Measurements from ENCODE around the gene ARRDC3.
A peak's percentile ranks its signal among the peaks of the same experiment; 100 is the strongest.
"Not testable (repeated sequence)": the region's sequence is repeated elsewhere in the genome, so short reads cannot be mapped to it uniquely, and the experiment has no call there.

Gene ARRDC3

GRCh38 chr5:91383027-91383955 lies at the start of gene ARRDC3:
ARRDC3 (minus strand) TSS chr5:91383317; CDS start chr5:91383092, 225 bp downstream.
- DNase-seq (ENCODE audit: low read depth in 2 of 2), result peak; percentile 91 to 92

- no peak for DNase-seq (ENCODE audit: low read depth in 2 of 2)
Measured at GRCh38 chr5:91430949-91431348, 47.8 kb upstream of the ARRDC3 start.

DNA sequence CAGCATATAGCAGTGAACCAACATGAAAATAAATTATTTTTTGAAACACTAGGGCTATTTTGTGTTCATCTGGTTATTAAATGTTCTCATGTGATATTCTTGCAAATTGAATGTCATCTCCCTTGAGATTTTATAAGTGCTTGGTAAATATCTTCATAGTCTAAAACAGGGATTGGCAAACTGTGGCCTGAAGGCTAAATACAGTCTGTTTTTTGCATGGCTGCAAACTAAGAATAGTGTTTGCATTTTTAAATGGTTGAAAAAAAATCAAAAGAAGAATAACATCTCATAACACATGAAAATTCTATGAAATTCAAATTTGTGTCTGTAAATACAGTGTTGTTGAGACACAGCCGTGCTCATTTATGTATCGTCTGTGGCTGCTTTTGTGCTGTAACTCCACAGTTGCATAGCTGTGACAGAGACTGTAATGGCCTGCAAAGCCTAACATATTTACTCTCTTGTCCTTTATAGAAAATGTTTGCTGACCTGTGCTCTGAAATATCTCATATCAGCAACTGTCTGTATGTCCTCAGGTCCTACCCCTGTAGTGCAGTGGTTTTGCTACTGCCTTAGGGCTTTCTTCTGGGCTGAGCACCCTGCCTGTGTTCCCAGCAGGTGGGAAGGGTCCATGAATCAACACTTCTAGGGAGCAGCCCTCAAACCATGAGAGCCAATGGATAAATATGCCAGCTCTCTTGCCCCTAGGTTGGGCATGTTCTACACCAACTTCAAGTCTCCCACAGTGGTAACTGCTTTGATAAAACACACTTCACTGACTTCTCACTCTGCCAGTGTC lies 41.7 kb upstream of the ARRDC3 start:
- DNase-seq (ENCODE audit: low read depth in 2 of 2), result no peak

DNA sequence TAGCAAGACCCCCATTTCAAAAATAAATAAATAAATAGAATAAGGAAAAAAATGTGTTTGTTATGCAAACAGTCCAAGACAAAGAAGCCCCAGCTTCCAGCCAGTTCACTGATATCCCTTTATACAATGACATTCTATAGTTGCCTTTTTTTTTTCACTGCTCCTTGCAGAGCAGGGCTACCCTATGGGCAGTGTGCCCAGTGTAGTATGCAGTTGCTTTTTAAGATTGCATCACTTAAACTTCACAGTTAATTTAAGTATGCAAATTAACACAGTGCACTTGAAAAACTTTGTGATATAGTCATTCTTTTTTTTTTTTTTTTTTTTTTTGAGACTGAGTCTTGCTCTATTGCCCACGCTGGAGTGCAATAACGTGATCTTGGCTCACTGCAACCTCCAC lies 40.8 kb upstream of the ARRDC3 start:
- no peak for DNase-seq (ENCODE audit: low read depth in 2 of 2)

- no peak for DNase-seq (ENCODE audit: low read depth in 2 of 2)
Measured at GRCh38 chr5:91420879-91421278, 37.8 kb upstream of the ARRDC3 start.

DNA sequence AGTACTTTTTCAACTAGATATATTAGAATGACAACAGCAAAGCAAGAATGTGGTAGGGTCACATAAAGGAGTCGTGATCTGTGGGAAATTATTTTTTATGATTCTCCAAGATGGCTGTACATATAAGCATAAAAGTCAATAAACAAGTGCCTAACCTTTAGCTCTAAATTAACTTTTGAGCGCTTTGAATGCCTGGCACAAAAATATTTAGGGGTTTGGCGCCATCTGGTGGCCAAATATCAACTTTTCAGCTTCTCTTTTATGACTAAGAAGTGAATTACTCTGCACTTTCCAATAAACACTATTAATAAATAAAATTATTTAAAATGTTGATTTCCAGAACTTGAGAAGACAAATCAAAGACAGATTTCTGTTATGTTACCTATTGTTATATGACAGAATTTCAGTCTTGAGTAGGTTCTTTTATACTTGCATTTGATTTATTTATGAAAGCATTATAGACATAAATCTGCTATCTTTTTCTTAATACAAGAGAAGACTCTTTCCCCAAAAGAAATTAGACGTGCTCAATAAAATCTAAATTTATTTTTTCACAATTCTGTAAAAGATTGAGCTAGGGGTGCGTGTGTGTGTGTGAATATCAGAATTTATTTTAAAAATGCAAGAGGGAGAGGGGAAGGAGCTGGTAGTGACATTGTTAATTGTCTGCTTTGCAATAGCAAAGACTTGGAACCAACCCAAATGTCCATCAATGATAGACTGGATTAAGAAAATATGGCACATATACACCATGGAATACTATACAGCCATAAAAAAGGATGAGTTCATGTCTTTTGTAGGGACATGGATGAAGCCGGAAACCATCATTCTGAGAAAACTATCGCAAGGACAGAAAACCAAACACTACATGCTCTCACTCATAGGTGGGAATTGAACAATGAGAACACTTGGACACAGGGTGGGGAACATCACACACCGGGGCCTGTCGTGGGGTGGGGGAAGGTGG lies 36.7 kb upstream of the ARRDC3 start:
- peak in 1 of 2 experiments; percentile 48 for DNase-seq (ENCODE audit: low read depth in 2 of 2)

- DNase-seq (ENCODE audit: low read depth in 2 of 2), result no peak
Measured at GRCh38 chr5:91419136-91419535, 36.0 kb upstream of the ARRDC3 start.

DNA sequence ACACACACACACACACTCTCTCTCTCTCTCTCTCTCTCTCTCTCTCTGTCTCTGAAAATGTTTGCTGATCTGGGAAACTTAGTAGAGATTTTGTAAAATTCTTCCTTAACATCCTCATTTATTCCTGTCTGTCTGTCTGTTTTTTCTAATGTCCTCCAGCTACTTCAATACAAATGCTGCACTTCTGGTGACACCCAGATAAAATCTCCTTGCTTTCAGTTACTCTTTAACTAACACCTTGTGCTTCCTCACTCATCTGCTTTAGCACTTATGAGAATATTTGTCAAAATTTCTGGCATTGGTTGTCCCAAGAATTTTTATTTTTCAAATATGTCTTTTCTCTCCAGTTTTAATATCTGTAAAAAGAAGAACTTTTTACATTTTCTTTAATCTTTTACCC lies 35.0 kb upstream of the ARRDC3 start:
- DNase-seq (ENCODE audit: low read depth in 2 of 2), result no peak

GRCh38 chr5:91417219-91417618 lies 34.1 kb upstream of the ARRDC3 start:
- DNase-seq (ENCODE audit: low read depth in 2 of 2), result no peak

DNA sequence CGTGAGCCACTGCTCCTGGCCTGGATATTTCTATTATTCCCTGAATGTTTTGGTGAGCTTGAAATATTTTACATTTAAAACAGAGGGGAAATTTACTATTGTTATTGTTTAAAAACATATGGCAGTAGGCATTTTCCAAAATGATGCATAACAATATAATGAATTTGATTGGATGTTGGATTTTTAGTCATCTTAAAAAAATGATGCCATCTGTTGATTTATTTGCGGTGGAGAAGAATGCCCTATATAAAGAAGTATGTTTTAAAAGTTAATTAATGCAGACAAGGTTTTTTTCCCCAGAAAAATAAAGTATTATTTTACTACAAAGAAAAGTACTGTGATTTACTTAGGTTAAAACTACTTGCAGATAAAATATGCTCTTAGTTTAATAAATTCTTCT lies 33.4 kb upstream of the ARRDC3 start:
- no peak for DNase-seq (ENCODE audit: low read depth in 2 of 2)

GRCh38 chr5:91409304-91409703 lies 26.2 kb upstream of the ARRDC3 start:
- no peak for DNase-seq (ENCODE audit: low read depth in 2 of 2)

DNA sequence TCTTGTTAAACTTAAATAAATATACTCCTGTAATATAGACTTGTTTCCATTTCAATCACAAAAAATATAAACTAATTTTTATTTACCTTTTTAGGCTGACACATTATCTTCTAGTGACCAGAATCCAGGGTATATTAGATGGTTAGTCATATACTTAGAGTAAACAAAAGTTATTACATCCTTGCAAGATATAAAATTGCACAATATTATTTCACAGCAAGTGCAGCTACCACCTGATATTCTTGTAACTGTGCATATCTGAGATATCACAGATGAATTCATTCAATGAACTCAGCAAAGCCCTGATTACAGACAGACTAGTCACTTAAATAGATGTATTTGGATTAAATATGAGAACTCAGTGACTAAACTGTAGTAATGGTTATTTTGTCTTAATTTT lies 25.6 kb upstream of the ARRDC3 start:
- DNase-seq (ENCODE audit: low read depth in 2 of 2), result no peak

DNA sequence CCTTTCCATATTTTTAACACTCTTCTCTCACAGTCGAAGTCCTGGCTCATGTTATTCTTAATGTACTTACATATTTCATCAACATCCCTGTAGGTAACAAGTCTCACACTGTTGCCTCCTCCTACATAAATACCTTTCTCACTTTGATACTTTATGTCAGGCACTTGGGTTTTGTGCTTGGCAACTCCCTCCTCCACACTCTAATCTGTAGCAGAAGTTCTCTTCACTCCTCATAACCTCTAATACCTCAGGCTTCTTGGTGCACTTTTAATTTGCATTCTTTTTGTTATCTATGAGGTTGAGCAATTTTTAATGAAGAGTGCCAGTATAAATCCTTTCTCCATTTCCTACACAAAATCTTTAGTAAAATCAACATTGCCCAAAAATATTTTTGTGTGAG lies 24.1 kb upstream of the ARRDC3 start:
- no peak for DNase-seq (ENCODE audit: low read depth in 2 of 2)

DNA sequence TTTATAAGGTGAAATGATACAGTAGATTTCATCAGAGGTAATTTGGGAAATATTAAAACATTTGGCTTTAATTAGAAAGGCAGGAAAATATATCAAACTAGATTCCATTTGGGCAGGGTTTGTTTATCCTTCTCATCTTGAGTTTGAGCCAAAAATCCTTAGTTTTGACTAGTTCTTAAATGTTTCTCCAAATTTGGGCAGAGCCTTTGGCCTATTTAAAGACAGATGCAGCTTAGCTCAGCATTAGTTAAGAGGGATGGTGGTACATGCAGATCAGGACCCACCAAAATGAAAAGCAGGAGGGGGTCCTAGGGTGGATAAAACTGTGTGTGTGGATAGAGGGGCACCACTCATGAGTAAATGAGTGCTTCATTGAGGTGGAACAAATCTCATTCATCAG lies 20.3 kb upstream of the ARRDC3 start:
- peak; percentile 91 for DNase-seq (ENCODE audit: low read depth in 2 of 2)

DNA sequence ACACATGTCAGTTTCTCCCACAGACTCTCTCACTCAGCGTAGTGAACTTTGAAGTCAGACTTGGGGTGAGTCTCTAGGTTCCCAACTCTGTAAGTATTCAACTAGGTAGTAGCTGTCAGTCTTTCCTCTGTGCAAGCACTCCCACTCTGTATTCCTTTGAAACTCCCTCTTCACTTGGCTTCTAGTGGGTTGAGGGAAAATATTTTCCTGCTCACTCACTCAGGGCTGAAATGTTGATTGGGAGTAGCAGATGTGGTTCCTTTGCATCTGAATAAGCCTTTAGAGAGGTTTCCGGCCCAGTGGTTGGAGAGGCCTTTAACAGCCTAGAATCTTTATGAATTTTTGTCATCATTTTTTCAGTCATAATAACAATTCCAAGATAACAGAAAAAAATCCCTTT lies 18.1 kb upstream of the ARRDC3 start:
- peak in 1 of 2 experiments; percentile 40 for DNase-seq (ENCODE audit: low read depth in 2 of 2)

GRCh38 chr5:91397791-91398190 lies 14.7 kb upstream of the ARRDC3 start:
- no peak for DNase-seq (ENCODE audit: low read depth in 2 of 2)

GRCh38 chr5:91390268-91390667 lies 7.2 kb upstream of the ARRDC3 start:
- DNase-seq (ENCODE audit: low read depth in 2 of 2), result no peak

DNA sequence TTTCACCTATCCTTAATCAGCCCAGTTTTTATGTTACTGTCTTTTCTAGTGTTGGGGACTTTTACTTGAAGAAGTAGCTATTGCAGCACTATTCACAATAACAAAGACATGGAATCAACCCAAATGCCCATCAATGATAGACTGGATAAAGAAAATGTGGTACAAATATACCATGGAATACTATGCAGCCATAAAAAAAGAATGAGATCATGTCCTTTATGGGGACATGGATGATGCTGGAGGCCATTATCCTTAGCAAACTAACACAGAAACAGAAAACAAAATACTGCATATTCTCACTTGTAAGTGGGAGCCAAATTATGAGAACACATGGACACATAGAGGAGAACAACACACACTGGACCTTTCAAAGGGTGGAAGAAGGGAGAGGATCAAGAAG lies 6.4 kb upstream of the ARRDC3 start:
- not testable (repeated sequence) for DNase-seq (ENCODE audit: low read depth in 2 of 2)

DNA sequence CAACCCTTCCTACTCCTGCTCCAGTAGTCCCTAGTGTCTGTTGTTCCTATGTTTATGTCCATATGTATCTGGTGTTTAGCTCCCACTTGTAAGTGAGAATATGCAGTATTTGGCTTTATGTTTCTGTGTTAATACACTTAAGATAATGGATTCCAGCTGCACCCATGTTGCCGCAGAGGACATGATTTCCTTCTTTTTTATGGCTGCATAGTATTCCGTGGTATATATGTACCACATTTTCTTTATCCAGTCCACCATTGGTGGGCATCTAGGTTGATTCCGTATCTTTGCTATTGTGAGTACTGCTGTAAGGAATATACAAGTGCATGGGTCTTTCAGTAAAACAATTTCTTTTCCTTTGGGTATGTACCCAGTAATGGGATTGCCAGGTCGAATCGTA lies 5.2 kb upstream of the ARRDC3 start:
- no peak for DNase-seq (ENCODE audit: low read depth in 2 of 2)

DNA sequence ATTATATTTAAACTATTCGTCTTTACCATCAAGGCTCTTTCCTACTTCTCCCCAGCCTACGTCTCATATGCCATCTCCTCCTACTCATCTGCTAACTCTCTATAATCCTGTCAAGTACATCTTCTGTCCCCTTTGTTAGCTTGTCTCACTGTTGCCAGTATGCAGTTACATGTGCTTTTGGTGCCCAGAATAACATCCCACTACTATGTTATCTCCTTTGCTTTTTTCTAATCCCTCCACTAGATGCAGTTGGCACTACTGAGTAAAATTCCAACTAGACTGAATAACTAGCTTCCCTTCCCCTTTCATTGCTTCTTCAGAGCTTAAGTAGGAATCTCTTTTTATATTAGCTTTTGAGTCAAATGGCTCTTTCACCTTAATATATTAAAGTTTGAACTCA lies 3.0 kb upstream of the ARRDC3 start:
- no peak for DNase-seq (ENCODE audit: low read depth in 2 of 2)

DNA sequence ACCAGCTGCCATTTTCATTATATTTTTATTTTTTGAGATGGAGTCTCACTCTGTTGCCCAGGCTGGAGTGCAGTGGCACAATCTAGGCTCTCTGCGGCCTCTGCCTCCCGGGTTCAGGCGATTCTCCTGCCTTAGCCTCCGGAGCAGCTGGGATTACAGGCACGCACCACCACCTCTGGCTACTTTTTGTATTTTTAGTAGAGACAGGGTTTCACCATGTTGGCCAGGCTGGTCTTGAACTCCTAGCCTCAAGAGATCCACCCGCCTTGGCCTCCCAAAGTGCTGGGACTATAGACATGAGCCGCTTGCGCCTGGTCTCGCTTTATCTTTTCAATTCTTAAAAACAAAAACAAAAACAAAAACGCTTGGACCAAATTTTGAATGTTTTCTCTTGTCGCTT lies 2.5 kb upstream of the ARRDC3 start:
- not testable (repeated sequence) for DNase-seq (ENCODE audit: low read depth in 2 of 2)

Measured in fibroblast of skin of left quadriceps (primary cell).